Skeletal muscle tissue (tissue), 4 donors: ENCODE measurements around the gene LOXHD1. TPM values are rescaled to one million over a fixed set of nuclear protein-coding genes. Genes with fewer than 3 reads are reported as not detected.

Experiments used
- H3K27ac ChIP-seq: one replicate; pipeline ENCODE4 v1.7.0; 2013; ENCODE audit warnings: mild to moderate bottlenecking, low read depth, low read length, inconsistent platforms
- H3K27me3 ChIP-seq, 3 donors: one replicate each; pipeline ENCODE4 v1.7.0; 2013; ENCODE audit warnings: low read length in 3 of 3; ENCODE audit not compliant: control insufficient read depth in 3 of 3, insufficient read depth in 3 of 3
- H3K36me3 ChIP-seq, 3 donors: one replicate each; pipeline ENCODE4 v1.7.0; 2013; ENCODE audit warnings: low read length in 3 of 3; ENCODE audit not compliant: control insufficient read depth in 3 of 3, insufficient read depth in 3 of 3
- H3K4me1 ChIP-seq, 3 donors: one replicate each; pipeline ENCODE4 v1.7.0; 2013; ENCODE audit warnings: low read length in 3 of 3, mild to moderate bottlenecking in 3 of 3; ENCODE audit not compliant: control insufficient read depth in 3 of 3, insufficient read depth in 3 of 3
- H3K4me3 ChIP-seq, 3 donors: one replicate each; pipeline ENCODE4 v1.7.0; 2013; ENCODE audit warnings: low read length in 3 of 3
- H3K9ac ChIP-seq, 3 donors: one replicate each; pipeline ENCODE4 v1.7.0; 2013; ENCODE audit warnings: low read length in 3 of 3, mild to moderate bottlenecking in 3 of 3, moderate library complexity in 2 of 3, low read depth in 1 of 3
- H3K9me3 ChIP-seq, 3 donors: one replicate each; pipeline ENCODE4 v1.7.0; 2013; ENCODE audit warnings: low read length in 3 of 3; ENCODE audit not compliant: control insufficient read depth in 3 of 3
- total RNA-seq: library from RNA; depleted of rRNA; stranded (reverse); fragments of >200 nt; gene quantifications from one replicate; pipeline ENCODE4 v1.2.3, GENCODE V29; 2014
- donor health status: Osteomylitis.

Gene LOXHD1
- total RNA-seq, 1 donor from 2014 or later = 1.6 TPM

- Histone ChIP-seq H3K9ac (no peak overlapping the region), H3K27me3 (no peaks in the 10 kb centered on the region), H3K4me3 (no peak overlapping the region), H3K9me3 (no peaks in the 10 kb centered on the region), H3K36me3 (no peaks in the 10 kb centered on the region), H3K27ac (no peak overlapping the region), H3K4me1 (no peaks in the 10 kb centered on the region)
These were observed 159.9 kb downstream of the LOXHD1 start for GRCh38 chr18:46497129-46497528.

- H3K9me3 ChIP-seq = no peaks in the 10 kb centered on the region
These were observed 168.4 kb downstream of the LOXHD1 start for GRCh38 chr18:46488471-46489213.

GRCh38 chr18:46485675-46486194, 171.3 kb downstream of the LOXHD1 start:
- no peak overlapping the region for H3K9ac ChIP-seq
- no peaks in the 10 kb centered on the region for H3K36me3 ChIP-seq
- no peaks in the 10 kb centered on the region for H3K9me3 ChIP-seq
- H3K27ac ChIP-seq = no peak overlapping the region
- H3K4me3 ChIP-seq = no peak overlapping the region
- peaks cover 9 to 17% (median 16%) of the 10 kb centered on the region in 3 donors for H3K4me1 ChIP-seq
- no peaks in the 10 kb centered on the region for H3K27me3 ChIP-seq

More at GRCh38 chr18:46488471-46489213, 168.4 kb downstream of the LOXHD1 start:
- Histone ChIP-seq H3K9ac (peak overlapping the region in 1 of 3 donors; percentile 3), H3K4me1 (peaks cover 9 to 17% (median 16%) of the 10 kb centered on the region in 3 donors), H3K36me3 (no peaks in the 10 kb centered on the region), H3K27me3 (no peaks in the 10 kb centered on the region), H3K4me3 (no peak overlapping the region), H3K27ac (no peak overlapping the region)

GRCh38 chr18:46484971-46485370, 172.0 kb downstream of the LOXHD1 start:
- H3K27ac ChIP-seq = no peak overlapping the region
- H3K36me3 ChIP-seq = no peaks in the 10 kb centered on the region
- no peaks in the 10 kb centered on the region for H3K27me3 ChIP-seq
- no peak overlapping the region for H3K9ac ChIP-seq
- H3K4me1 ChIP-seq = peaks cover 9 to 19% (median 16%) of the 10 kb centered on the region in 3 donors
- H3K4me3 ChIP-seq = no peak overlapping the region
- no peaks in the 10 kb centered on the region for H3K9me3 ChIP-seq

GRCh38 chr18:46482831-46483230, 174.2 kb downstream of the LOXHD1 start:
- H3K36me3 ChIP-seq = no peaks in the 10 kb centered on the region
- no peaks in the 10 kb centered on the region for H3K9me3 ChIP-seq
- no peak overlapping the region for H3K4me3 ChIP-seq
- H3K4me1 ChIP-seq = peaks cover 3 to 8% (median 4%) of the 10 kb centered on the region in 3 donors
- H3K27me3 ChIP-seq = no peaks in the 10 kb centered on the region
- H3K9ac ChIP-seq = no peak overlapping the region
- no peak overlapping the region for H3K27ac ChIP-seq

- H3K4me3 ChIP-seq = no peak overlapping the region
- H3K4me1 ChIP-seq = peaks cover 0 to 2% (median 0%) of the 10 kb centered on the region in 3 donors
- H3K9ac ChIP-seq = no peak overlapping the region
- no peaks in the 10 kb centered on the region for H3K27me3 ChIP-seq
- no peak overlapping the region for H3K27ac ChIP-seq
- H3K36me3 ChIP-seq = no peaks in the 10 kb centered on the region
- H3K9me3 ChIP-seq = no peaks in the 10 kb centered on the region
These were observed 175.2 kb downstream of the LOXHD1 start for GRCh38 chr18:46481847-46482245.

GRCh38 chr18:46481048-46481846, 175.8 kb downstream of the LOXHD1 start:
- no peaks in the 10 kb centered on the region for H3K36me3 ChIP-seq
- H3K9me3 ChIP-seq = no peaks in the 10 kb centered on the region

GRCh38 chr18:46480226-46480625, 176.8 kb downstream of the LOXHD1 start:
- no peaks in the 10 kb centered on the region for H3K36me3 ChIP-seq
- H3K9ac ChIP-seq = no peak overlapping the region
- no peaks in the 10 kb centered on the region for H3K27me3 ChIP-seq
- no peaks in the 10 kb centered on the region for H3K9me3 ChIP-seq
- no peak overlapping the region for H3K27ac ChIP-seq
- H3K4me3 ChIP-seq = no peak overlapping the region
- H3K4me1 ChIP-seq = peaks cover 0 to 2% (median 0%) of the 10 kb centered on the region in 3 donors

More at GRCh38 chr18:46481048-46481846, 175.8 kb downstream of the LOXHD1 start:
- H3K4me1 ChIP-seq = peaks cover 0 to 2% (median 0%) of the 10 kb centered on the region in 3 donors
- H3K4me3 ChIP-seq = no peak overlapping the region
- H3K9ac ChIP-seq = no peak overlapping the region
- H3K27ac ChIP-seq = no peak overlapping the region
- H3K27me3 ChIP-seq = no peaks in the 10 kb centered on the region

GRCh38 chr18:46478796-46479195, 178.2 kb downstream of the LOXHD1 start:
- Histone ChIP-seq H3K4me1 (peaks cover 0 to 12% (median 9%) of the 10 kb centered on the region in 3 donors), H3K9me3 (no peaks in the 10 kb centered on the region), H3K27me3 (no peaks in the 10 kb centered on the region), H3K27ac (no peak overlapping the region), H3K4me3 (no peak overlapping the region), H3K9ac (no peak overlapping the region), H3K36me3 (no peaks in the 10 kb centered on the region)
